Tibial nerve (tissue), 4 donors: ENCODE measurements around the gene USP17L12.
"Not testable (repeated sequence)": the region's sequence is repeated elsewhere in the genome, so short reads cannot be mapped to it uniquely, and the experiment has no call there.

Source experiments
- EP300 ChIP-seq, 2 donors: sonication (generic); formaldehyde crosslinking; IDR thresholded peaks; one replicate each; pipeline ENCODE4 v1.6.1; 2017; ENCODE audit warnings: antibody characterized with exemption in 2 of 2, mild to moderate bottlenecking in 1 of 2
- POLR2A ChIP-seq, 2 donors: fragments of 450-650 bp; IDR thresholded peaks; one replicate each; pipeline ENCODE4 v1.6.1; 2017; ENCODE audit warnings: antibody characterized with exemption in 2 of 2, mild to moderate bottlenecking in 2 of 2, moderate library complexity in 2 of 2
- TF ChIP-seq, protein P1 (sequence below), 5 experiments: fragments of 200-600 bp in 3 of 5; fragments of 450-650 bp in 2 of 5; sonication (generic) in 3 of 5; IDR thresholded peaks; one replicate each; pipeline ENCODE4 v1.5.1; 2016 to 2019; ENCODE audit warnings: antibody characterized with exemption in 5 of 5, mild to moderate bottlenecking in 3 of 5, moderate library complexity in 2 of 5

DNA sequence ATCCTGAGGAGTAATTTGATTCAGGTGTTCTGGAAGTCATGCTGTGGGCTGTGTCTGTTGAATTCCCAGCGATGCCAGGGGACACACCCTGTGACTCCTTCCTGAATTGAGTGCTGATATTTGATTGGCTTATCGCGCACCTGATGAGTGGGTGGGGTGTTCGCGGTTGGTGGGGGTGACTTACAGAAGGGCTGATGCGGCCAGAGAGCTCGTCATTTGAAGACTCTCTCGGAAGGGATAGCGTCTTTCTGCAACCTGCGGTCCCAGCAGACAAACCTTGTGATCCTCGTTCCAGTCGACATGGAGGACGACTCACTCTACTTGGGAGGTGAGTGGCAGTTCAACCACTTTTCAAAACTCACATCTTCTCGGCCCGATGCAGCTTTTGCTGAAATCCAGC is 14.1 kb downstream of the USP17L12 start, which contains the start of gene USP17L15:
- TF ChIP-seq, protein P1, sequence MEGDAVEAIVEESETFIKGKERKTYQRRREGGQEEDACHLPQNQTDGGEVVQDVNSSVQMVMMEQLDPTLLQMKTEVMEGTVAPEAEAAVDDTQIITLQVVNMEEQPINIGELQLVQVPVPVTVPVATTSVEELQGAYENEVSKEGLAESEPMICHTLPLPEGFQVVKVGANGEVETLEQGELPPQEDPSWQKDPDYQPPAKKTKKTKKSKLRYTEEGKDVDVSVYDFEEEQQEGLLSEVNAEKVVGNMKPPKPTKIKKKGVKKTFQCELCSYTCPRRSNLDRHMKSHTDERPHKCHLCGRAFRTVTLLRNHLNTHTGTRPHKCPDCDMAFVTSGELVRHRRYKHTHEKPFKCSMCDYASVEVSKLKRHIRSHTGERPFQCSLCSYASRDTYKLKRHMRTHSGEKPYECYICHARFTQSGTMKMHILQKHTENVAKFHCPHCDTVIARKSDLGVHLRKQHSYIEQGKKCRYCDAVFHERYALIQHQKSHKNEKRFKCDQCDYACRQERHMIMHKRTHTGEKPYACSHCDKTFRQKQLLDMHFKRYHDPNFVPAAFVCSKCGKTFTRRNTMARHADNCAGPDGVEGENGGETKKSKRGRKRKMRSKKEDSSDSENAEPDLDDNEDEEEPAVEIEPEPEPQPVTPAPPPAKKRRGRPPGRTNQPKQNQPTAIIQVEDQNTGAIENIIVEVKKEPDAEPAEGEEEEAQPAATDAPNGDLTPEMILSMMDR (IDR thresholded peaks at IDR 0.05): not testable (repeated sequence)
- TF ChIP-seq POLR2A, EP300 (IDR thresholded peaks at IDR 0.05): not testable (repeated sequence)
